ENCODE measurements around the gene GALNT2.

The GALNT2 gene

DNA sequence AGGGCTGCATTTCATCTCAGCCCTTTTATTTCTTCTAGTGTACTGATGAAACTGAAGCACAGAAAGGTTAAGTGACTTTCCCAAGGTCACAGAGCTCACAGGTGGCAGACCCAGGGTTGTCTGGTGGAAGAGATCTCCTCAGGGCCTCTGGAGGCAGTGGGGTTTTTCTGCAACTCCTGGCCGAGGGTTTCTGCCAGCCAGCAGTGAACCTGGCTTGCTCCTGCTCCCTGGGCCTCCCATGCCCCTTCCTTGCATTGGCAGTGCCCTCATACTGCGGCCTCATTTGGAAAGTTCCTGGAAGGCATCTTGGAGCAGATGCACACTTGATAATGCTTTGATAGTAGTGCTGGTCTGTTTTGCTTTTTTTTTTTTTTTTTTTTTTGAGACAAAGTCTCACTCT is 7.7 kb downstream of the GALNT2 start:
- TF ChIP-seq, protein P1, sequence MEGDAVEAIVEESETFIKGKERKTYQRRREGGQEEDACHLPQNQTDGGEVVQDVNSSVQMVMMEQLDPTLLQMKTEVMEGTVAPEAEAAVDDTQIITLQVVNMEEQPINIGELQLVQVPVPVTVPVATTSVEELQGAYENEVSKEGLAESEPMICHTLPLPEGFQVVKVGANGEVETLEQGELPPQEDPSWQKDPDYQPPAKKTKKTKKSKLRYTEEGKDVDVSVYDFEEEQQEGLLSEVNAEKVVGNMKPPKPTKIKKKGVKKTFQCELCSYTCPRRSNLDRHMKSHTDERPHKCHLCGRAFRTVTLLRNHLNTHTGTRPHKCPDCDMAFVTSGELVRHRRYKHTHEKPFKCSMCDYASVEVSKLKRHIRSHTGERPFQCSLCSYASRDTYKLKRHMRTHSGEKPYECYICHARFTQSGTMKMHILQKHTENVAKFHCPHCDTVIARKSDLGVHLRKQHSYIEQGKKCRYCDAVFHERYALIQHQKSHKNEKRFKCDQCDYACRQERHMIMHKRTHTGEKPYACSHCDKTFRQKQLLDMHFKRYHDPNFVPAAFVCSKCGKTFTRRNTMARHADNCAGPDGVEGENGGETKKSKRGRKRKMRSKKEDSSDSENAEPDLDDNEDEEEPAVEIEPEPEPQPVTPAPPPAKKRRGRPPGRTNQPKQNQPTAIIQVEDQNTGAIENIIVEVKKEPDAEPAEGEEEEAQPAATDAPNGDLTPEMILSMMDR (IDR thresholded peaks at IDR 0.05; ENCODE audit: control insufficient read depth, extremely low read depth, insufficient read depth) = no peak
- no peak overlapping the region for H3K4me3 ChIP-seq (ENCODE audit: low read depth, low read length)
- DNase-seq (ENCODE audit: low read depth) = no peak

DNA sequence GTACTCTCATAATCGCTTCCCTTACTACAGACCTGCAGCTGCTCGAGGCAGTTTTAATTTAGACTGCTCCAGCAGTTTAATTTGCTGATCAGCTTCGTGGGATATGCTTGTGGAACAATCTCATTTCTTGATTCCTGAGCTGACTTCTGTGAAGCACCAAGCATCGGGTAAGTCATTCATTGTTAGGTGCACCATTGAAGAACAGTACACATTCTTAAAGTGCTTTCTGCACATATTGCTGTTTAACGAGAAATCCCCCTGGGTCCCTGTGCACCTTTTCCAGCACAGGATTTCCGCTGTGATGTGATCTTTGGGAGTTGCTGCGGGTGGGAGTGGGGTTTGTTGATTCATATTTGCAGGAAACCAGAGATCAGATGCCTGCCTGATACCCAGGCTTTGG is 9.1 kb downstream of the GALNT2 start:
- TF ChIP-seq, protein P1 (IDR thresholded peaks at IDR 0.05; ENCODE audit: control insufficient read depth, extremely low read depth, insufficient read depth) = no peak
- no peak for DNase-seq (ENCODE audit: low read depth)
- H3K4me3 ChIP-seq (ENCODE audit: low read depth, low read length) = no peak overlapping the region

DNA sequence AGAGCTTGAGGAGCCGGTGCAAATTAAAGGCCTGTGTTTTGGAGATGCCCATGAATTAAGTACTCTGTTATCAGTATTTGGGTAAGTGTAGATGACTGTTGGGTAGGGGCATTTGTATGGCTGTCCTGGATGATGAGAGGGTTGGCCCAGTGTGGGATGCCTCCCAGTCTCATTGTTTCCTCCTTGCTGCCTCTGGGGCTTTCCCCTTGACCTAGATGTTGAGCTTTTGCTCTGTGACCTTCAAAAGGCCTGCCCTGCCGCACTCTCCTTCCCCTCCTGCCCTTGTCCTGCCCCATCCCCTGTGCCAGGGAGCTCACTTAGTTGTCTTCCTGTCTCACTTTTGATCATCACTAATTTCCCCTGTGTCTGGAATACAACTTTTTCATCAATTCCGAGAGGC is 10.0 kb downstream of the GALNT2 start:
- H3K4me3 ChIP-seq (ENCODE audit: low read depth, low read length) = no peak overlapping the region
- TF ChIP-seq, protein P1 (IDR thresholded peaks at IDR 0.05; ENCODE audit: control insufficient read depth, extremely low read depth, insufficient read depth) = no peak
- no peak for DNase-seq (ENCODE audit: low read depth)

DNA sequence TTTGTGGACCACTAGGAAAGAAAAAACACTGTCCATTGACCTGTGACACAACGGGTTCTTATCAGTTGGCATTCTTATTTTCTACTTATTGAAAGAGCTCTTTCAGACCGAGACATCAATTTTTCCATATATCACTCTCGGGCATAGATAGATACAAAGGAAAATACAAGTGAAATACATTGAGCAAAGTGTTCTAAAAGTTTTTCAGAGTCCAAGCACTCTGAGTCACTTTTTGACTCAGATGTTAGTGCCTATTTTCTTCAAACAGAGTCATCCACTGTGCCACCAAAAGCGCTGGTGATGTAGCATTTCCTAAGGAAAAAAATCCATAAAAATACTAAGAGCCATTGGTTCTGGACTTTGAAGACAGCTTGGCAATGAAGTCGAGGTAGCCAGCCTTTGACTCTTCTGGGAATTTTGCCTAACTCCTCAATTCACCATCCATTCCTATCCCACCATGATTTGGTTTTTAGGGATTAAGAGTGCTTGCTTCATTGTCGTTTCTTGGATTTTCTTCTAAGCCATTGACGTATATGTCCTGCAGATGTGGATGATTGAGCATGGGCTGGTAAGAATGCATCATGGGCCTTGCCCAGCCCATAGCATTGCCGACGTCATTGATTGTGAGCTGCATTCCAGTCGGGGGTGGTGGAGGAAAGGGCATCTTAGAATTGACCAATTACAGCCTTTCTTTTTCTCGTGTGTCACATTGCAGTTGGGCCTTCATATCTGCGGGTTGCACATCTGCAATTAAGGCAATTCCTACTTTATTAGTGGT is 10.6 kb downstream of the GALNT2 start:
- TF ChIP-seq, protein P1 (IDR thresholded peaks at IDR 0.05; ENCODE audit: control insufficient read depth, extremely low read depth, insufficient read depth) = no peak
- no peak for DNase-seq (ENCODE audit: low read depth)
- no peak overlapping the region for H3K4me3 ChIP-seq (ENCODE audit: low read depth, low read length)

DNA sequence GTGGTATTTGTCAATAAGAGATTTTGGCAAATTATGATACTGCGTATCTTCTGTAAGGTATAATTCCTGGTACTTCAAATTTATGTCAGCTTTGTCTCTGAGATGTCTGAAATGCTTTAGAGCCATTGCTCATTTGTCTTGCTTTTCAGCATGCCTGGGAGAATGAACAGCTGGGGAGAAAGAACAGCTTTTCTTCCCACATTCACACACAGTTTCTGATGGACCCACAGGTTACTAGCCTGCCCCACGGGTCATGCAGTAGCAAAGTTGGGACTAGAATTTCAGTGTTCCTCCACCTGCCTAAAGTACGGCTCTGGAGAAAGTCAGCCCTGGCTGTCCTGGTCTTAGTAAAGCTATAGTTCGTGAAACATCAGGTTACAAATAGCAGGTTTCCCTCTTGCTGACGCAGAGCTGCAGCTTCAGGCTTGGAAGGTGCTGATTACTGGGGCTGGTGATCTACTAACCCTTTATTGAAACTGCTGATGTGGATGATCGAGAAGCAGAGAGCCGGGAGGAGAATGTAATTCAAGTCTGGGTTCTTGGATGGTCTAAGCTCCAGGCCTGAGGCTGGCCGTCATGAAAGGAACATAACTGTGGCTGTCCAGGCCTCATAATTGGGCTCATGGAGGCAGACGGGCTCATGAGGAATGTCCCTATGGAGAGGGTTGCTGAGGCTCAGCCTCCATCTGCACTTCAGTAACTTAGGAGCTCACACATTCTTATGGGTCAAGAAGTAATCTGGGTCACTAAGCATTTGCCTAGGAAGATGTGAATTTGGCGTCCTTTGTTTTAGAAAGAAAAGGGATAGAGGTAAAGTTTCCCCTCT is 12.4 kb downstream of the GALNT2 start:
- TF ChIP-seq, protein P1 (IDR thresholded peaks at IDR 0.05; ENCODE audit: control insufficient read depth, extremely low read depth, insufficient read depth) = no peak
- DNase-seq (ENCODE audit: low read depth) = no peak
- H3K4me3 ChIP-seq (ENCODE audit: low read depth, low read length) = no peak overlapping the region

DNA sequence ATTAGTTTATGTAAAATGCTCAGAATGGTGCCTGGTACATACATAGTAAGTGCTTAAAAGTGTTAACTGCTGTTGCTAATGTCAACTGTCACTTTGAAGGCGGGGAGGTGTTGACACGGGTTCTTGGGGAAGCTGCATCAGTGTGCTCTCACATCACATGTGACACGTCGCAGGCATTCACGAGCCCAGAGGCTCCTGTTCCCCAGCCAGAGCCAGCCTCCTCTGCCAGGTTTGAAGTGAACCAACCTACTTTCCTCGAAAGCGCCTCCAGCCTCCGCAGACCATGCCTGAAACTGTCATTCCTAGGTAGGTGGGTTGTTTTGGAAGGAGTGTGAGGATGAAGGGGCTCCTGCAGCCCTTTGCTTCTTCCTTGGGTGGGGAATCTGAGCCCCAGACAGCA is 13.8 kb downstream of the GALNT2 start:
- TF ChIP-seq, protein P1 (IDR thresholded peaks at IDR 0.05; ENCODE audit: control insufficient read depth, extremely low read depth, insufficient read depth) = no peak
- H3K4me3 ChIP-seq (ENCODE audit: low read depth, low read length) = no peak overlapping the region
- DNase-seq (ENCODE audit: low read depth) = no peak
